ENCODE measurements around the gene ZNF35. TPM values are rescaled to one million over a fixed set of nuclear protein-coding genes. Genes with fewer than 3 reads are reported as not detected.

Gene ZNF35
- polyA plus RNA-seq, 1 of the 3 experiments (the other 2 are of a cell fraction) = 2.4 TPM

Other genes with a start within 250 kb of the ZNF35 start
- gene ZNF445, start 171.1 kb upstream of the ZNF35 start, polyA plus RNA-seq (2012; rRNA removed) = 2.2 and 2.9 TPM in 2 replicates
- 5.4 and 9.2 TPM in 2 replicates for gene ZKSCAN7, start 93.5 kb upstream of the ZNF35 start, polyA plus RNA-seq (2012; rRNA removed)
- 1.0 and 1.4 TPM in 2 replicates for gene ZNF660, start 63.8 kb upstream of the ZNF35 start, polyA plus RNA-seq (2012; rRNA removed)
- 4.3 and 5.2 TPM in 2 replicates for gene ZNF197, start 23.7 kb upstream of the ZNF35 start, polyA plus RNA-seq (2012; rRNA removed)
- 2.1 and 3.2 TPM in 2 replicates for gene ZNF502, start 63.9 kb downstream of the ZNF35 start, polyA plus RNA-seq (2012; rRNA removed)
- gene ZNF501, start 80.9 kb downstream of the ZNF35 start, polyA plus RNA-seq (2012; rRNA removed) = 1.1 and 1.5 TPM in 2 replicates
- gene KIAA1143, start 112.9 kb downstream of the ZNF35 start, polyA plus RNA-seq (2012; rRNA removed) = 5.6 and 7.8 TPM in 2 replicates
- 2.1 and 2.3 TPM in 2 replicates for gene KIF15, start 113.1 kb downstream of the ZNF35 start, polyA plus RNA-seq (2012; rRNA removed)
- 32.8 and 42.4 TPM in 2 replicates for gene TMEM42, start 213.2 kb downstream of the ZNF35 start, polyA plus RNA-seq (2012; rRNA removed)
- 0.12 and 0.13 TPM in 2 replicates for gene TGM4, start 225.9 kb downstream of the ZNF35 start, polyA plus RNA-seq (2012; rRNA removed)

Measured in SK-N-SH (cell line).